ENCODE results near the gene EXOC6B.

EXOC6B gene

DNA sequence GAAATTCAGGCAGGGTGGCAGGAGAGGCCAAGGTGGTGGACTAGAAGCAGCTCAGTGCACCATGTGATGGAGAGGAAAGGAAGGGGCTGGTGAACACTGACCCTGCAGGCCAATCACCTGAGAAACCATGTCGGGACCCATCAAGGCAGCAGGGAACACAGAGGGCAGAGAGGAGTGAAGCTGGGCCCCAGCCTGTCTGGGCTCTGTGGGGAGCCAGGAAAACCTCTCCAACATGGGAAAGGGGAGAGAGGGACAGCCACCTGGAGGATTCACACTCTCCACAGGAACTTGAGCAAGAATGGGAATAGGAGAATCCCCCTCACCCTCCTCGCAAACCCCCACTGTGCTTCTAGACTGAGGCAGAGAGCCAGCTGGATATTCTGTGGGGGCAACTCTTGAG is 592.6 kb downstream of the EXOC6B start:
- DNase-seq (ENCODE audit: low read depth in 2 of 3, low spot score in 2 of 3), result no peak

DNA sequence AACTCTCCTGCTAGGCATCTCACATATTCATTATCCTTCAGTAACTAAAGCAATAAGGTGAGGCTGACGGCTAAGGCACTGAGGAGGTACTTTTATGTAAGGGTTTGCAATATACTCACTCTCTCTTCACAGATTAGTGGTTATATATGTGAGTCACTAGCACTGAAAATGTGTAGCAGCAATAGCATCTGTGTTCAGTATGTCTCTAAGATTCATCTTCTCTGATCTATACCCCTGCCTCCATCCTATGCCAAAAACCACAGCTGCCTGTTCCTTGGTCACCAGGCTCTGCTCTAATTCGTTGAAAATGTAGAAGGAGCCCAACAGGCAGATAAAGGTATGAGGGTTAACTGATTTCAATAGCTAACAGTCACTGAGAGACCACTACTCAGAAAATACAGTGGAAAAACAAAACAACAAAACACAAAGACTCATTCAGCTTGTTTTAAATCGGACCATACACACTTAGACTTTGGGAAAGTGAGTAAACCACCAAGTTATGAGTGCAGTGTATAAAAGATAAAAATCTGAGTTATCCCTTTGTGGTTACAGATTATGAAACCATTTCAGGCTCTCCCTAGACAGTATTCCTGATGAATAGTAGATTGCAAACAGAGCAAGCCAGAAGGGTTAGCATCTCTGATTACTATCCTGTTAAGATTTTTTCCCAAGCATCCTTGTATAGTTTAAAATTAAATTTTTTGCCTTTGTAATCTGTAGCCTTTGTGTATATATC is 602.8 kb downstream of the EXOC6B start:
- no peak for DNase-seq (ENCODE audit: low read depth in 2 of 3, low spot score in 2 of 3)

DNA sequence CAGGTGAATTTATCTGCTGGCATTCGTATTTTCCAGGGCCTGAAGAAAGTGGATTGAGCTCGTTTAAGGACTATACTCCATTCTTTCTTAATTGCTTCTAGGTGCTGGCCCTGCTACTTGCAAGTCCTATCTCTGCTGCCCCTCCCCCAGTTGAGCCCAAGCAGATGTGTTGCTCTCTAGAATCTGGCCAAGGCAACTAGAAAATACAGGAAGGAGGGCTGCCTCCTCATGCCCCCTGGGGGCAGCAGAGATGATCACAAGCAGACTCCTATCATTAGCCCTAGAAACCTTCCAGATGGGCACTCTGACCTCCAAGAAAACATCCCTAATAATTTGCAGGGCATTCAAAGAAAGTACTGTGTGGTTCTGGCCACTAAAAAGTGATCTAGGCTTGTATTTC is 605.7 kb downstream of the EXOC6B start:
- DNase-seq (ENCODE audit: low read depth in 2 of 3, low spot score in 2 of 3), result no peak

DNA sequence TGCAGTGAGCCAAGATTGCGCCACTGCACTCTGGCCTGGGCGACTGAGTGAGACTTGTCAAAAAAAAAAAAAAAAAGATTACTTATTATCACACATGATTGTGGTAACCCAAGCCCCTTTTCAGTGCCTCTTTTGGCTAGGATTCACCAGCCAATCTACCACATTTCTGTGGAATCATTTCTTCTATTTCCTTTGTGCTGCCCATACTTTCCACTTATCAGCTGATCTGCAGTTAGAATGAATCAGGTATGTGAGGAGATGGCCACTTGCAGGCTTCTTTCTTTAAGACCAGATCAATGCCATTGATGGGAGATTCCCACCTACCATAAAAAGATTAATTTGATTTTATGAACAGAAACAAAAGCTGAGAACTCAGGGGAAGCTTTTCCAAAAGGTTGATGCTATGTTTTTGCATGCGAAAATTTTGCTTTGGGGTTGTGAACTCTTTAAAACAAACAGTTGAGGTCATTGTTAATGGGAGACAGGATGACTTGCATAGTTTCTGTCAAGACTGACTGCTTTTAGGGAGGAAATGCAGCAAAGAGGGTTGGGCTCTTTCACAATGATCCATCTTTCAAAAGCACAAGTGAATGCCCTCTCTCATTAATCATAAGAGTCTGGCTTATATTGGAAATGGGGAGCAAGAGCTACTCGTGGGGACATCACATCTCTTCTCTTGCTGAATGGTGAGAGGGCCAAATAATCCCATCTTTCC is 611.2 kb downstream of the EXOC6B start:
- no peak for DNase-seq (ENCODE audit: low read depth in 2 of 3, low spot score in 2 of 3)

DNA sequence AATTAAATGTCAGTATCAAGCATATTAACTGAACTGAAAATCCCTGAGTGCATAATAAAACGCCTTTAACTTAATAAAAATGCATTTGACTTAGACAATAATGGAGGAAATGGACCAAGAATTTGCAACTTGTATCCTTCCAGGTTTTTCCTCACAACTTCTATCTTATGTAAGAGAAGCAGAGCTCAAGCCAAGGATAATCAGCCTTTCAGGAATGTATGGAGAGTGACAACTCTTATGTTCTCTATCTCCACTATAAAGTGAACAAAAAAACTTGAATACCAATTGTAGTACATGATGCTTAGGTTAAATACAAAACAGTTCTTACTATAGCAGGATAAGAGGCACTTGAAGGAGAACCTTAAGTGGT is 613.4 kb downstream of the EXOC6B start:
- DNase-seq (ENCODE audit: low read depth in 2 of 3, low spot score in 2 of 3), result no peak

DNA sequence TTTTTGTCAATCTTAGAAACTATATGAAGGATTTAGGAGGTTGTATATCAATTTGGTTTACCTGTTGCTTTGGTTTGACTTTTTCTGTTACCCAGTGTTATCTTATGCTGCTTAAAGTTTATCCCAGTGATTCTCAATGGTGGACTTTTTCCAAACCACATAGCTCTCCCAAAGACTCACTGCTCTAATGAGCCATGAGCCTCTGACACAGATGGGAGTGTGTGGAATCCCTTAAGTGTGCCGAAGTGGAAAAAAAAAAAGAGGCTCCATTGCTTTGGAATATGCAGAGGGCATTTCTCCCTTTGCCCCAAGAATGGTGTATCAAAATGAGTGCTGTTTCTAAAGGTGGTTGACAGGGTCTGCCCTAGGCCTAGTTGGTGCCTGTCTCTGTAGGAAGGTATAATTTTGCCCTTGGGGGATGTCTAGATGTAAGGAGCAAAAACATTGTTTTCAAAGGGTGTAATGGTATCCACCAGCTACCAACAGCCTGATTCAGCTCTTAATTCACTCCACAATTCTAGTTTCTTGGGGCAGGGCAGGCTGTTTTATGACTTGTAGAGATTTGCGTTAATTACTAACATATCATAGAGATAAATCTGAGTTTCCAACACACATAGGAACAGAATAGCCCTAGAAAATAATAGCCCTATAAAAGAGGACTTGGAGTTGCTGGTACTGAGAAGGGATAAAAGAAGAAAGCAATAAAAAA is 613.9 kb downstream of the EXOC6B start:
- DNase-seq (ENCODE audit: low read depth in 2 of 3, low spot score in 2 of 3), result no peak

DNA sequence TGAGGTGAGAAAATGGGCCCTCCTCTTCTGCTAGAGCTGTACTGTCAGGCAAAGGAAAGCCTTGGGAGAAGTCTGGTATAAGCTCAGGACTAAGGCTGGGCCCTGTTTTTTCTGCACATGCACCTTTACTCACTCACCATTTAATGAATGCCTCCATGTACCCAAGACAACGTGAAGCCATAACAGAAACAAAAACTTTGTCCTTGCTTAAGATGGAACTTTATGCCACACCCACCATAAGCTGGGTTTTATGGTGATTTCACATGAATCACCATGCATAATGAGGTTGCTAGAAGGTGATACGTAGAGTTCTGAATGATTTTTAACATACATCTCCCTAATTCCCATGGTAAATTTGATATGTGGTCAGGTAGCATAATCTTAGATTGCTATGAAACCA is 614.5 kb downstream of the EXOC6B start:
- no peak for DNase-seq (ENCODE audit: low read depth in 2 of 3, low spot score in 2 of 3)

DNA sequence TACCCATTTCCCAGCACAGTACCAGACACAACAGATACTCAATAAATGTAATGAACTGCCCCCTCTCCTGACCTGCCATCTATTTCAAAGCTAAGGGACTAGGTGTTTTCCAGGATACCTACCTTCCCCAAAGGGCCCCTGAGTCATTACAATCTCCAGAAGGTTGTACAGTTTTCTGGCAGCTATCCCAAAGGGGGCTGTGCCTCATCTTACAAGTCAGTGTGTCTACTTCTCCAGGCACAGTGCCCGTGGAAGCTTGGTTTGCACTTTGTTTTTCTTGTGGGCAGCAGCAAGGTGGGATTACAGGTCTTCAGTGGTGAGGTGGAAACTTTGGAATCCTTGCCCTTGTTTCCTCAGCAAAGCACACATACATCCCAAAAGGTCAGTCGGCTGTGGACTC is 615.4 kb downstream of the EXOC6B start:
- no peak for DNase-seq (ENCODE audit: low read depth in 2 of 3, low spot score in 2 of 3)

DNA sequence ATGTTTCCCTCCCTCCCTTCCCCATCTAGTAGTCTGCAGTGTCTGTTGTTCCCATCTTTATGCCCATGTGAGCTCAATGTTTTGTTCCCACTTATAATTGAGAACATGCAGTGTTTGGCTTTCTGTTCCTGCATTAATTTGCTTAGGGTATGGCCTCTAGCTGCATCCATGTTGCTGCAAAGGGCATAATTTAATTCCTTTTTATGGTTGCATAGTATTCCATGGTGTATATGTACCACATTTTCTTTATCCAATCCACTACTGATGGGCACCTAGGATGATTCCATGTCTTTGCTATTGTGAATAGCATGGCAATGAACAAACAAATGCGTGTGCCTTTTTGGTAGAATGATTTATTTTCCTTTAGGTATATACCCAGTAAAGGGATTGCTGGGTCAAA is 617.6 kb downstream of the EXOC6B start:
- DNase-seq (ENCODE audit: low read depth in 2 of 3, low spot score in 2 of 3), result no peak

DNA sequence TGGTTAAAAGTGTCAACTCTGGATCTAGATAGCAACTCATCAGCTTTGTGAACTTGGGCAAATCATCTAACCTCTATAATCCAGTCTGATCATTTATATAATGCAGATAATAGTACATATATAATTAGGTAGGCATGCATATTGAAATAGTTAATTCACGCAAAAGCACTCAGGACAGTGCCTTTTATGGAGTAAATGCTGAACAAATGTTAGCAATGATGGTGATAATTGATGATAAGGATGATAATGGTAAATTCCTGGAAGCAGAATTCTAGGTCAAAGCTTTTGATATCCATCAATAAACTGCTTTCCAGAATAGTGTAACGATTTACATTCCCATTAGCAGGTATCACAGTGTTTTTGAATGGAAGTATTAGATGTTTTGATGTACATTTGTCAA is 618.5 kb downstream of the EXOC6B start:
- no peak for DNase-seq (ENCODE audit: low read depth in 2 of 3, low spot score in 2 of 3)

DNA sequence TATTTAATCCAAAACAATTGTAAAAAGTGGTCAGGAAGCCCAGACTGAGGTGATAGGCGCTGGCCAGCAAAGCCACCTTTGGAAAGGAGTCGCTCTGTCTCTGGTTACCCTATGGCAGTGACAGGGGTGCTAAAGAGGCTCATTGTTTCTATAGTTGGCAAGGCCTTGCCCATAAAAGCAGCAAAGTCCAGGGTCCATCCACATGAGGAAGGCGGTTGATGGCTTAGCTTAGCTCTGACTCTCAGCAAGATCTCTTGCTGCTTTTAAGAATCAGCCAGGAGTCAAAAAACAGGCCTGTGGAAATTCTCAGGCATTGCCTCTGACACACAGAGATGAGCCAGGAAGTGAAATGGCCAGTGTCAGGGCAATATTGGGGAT is 620.3 kb downstream of the EXOC6B start:
- no peak for DNase-seq (ENCODE audit: low read depth in 2 of 3, low spot score in 2 of 3)

DNA sequence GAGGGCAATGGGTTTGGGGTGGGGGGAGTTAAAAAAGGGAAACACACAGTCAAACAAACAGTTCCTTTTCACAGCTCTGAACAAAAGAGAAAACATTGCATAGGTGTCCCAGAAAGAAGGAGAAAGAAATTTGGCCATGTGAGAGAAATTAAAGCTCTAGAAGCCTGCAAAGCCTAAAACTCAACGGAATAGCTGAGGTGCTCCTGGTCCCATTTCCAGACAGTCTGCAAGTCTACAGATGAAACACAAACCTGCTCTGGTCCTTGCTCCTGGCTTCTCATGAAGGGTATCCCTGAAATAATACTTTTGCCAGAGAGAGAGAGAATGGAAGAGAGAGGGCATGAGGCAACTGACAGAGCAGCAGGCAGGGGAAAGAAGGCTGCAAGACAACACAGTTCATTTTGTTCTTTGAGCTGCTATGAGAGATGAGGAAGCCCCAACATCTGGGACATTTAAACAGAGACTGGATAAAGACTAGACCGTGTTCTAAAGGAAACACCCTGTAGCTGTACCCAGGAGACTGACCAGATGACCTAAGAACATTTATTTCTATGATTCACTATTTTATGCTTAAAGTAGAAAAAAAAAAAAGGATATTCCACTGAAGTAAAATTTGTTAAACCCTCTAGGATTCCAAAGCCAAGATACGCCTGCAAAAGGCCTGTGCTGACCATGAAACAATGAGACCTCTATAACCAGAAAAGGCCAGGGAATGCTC is 620.9 kb downstream of the EXOC6B start:
- DNase-seq (ENCODE audit: low read depth in 2 of 3, low spot score in 2 of 3), result no peak

DNA sequence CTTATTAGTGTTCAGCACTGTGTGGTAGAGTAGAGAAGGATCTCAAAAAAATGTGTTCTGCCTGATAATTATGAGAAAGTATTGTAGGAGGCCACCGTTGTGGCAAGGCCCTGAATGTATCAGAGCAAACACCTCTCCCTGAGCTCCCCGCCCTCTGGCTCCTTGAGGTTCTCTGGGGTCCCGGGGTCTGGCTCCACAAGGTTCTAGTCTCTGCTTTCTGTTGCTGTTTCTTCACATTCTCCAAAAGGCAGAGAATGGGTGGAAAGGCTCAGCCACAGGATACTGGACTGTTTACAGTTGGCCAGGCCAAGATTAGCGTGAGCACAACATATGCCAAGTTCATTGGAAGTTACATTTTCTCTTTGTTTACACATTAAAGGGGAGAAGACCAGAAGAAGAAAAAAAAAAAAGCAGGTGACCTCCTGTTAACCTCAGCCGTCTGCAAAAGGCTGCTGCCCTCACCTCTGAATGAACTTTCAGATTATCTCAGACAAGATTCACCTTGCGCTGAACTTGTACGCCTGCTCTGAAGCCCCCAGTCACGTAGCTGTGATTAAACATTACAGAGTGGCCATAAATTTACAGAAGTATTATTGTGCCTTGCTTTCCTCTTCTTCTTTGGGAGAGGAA is 621.6 kb downstream of the EXOC6B start:
- no peak for DNase-seq (ENCODE audit: low read depth in 2 of 3, low spot score in 2 of 3)

DNA sequence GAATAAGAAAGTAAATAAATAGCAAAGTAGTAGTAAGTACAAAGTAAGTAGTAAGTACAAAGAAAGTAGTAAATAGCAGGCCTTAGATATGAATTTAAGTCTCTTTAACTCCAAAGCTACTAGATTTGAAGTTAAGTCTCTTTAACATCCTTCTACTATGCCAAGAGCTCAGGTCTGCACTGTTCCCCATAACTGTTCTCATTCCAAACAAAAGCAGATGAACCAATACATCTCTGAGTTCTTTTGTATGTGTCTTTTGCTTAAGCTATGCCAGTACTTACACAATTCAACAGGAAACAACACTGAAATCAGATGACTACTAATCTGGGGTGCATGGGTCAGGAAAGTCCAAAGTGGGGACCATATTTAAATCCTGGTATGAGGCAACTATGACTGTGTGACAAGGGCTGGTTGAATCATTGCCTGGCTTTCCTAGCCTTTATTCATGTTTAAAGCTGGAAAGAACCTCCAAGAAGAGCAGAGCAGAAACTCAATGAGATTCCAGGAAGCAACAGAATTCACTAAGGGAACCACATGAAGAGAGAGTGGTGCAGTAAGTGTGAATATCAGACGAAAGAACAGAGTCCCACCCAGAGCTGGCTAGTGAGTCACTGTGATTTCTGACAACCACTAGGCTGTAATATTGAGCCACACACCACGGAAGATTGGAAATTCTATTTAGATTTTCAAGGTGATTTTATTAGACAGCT is 627.1 kb downstream of the EXOC6B start:
- DNase-seq (ENCODE audit: low read depth in 2 of 3, low spot score in 2 of 3), result no peak

DNA sequence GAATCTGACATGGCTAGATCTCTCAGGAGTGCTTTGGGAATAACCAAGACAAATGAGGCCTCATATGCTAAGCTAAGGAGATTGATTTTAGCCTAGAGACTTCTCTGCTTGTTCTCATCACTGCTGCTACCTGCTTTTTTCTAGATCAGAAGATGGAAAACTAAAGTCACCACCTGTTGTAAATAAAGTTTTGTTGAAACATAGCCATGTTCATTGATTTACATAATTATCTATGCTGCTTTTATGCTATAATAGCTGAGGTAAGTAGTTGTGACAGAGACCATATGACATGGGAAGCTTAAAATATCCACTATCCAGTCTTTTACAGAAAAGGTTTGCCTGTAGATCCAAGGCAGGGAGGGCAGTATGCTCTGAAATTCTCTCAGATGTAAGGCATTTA is 632.1 kb downstream of the EXOC6B start:
- no peak for DNase-seq (ENCODE audit: low read depth in 2 of 3, low spot score in 2 of 3)

DNA sequence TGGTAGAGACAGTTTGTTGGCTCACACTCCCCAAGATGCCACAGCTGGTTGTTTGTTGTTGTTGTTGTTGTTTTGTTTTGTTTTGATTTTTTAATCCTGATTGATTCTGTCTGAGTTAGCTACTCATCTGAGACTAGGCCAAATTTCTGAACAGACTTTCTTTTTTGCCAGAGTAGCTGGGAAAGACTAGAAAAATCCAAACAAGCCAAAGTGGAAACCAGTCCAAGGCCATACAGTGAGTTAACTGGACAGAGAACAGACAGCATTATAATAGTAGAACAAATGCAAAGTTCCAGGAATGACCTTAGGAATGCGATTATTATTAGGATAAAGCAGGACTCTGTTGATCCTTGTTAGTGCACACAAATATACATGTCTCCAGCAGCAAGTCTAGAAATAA is 634.4 kb downstream of the EXOC6B start:
- no peak for DNase-seq (ENCODE audit: low read depth in 2 of 3, low spot score in 2 of 3)

DNA sequence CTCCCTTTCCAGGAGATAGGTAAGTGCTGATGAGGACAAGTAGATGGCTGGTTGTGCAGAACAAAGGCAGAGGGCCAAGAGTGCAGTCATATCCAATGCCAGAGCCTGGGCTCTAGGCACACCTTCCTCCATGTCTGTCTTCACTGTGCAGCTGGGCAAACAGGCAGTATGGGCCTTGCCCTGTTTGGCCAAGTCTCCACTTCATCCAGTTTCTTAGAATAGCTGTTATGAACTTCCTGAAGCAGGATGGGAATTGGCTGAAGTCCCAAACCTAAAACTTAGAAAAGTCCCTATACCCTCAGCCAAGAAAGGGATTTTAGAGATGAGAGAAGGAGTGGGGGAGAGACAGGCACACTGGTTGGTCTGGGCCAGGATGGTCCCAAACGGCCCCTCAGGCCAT is 640.6 kb downstream of the EXOC6B start:
- DNase-seq (ENCODE audit: low read depth in 2 of 3, low spot score in 2 of 3), result no peak

DNA sequence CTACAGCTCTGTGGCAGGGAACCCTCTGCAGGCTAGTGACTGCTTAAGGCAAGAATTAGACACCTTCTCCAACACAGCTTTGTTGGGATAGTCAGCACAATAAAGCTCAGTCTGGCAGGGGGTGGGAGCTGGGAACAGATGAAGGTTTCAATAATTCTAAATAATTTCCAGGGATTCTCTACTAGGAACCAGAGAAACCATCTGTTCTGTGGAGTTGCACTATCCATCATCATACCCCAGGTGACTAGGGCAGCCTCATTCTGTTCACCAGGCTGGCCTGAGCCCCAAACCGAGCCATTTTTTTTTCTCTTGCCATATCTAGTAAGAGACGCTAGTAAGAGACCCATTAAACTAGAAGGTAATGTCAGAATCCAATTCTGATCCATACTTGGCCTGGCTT is 642.4 kb downstream of the EXOC6B start:
- no peak for DNase-seq (ENCODE audit: low read depth in 2 of 3, low spot score in 2 of 3)

DNA sequence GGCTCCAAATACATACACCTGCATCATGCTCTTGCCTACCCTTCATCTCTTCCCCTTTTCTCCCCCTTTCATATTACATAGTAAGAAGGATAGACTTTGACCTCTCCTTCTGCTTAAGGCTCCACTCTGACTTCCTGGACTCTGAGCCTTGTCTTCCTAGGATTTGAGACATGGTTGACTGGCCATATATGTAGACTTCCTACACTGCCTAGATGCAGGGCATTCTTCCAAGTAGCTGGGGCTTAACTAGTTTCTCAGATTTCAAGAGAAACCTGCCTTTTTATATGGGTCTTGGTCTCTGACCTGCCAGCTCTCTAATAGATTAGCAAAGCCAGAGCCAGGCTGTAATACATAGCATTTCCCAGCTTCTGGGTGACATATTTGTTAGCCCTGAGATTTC is 642.8 kb downstream of the EXOC6B start:
- no peak for DNase-seq (ENCODE audit: low read depth in 2 of 3, low spot score in 2 of 3)

DNA sequence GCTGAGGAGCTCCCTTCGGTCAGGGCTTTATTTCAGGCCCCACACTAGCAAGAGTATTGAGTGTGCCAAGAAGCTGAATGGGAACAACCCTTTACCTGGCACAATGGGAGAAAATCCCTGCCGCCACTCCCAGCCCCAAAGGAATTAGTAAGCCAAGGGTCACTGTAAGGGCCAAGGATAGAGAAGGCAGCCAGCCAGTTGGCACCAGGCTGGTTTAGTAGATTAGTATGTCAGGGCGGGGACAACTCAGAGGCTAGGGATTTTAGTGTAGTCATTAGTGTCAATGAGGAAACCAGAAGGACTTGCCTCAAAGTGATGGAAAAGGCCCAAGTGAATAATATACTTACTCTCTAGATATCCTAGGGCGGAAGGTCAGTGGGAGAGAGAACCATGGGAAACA is 643.3 kb downstream of the EXOC6B start:
- no peak for DNase-seq (ENCODE audit: low read depth in 2 of 3, low spot score in 2 of 3)

DNA sequence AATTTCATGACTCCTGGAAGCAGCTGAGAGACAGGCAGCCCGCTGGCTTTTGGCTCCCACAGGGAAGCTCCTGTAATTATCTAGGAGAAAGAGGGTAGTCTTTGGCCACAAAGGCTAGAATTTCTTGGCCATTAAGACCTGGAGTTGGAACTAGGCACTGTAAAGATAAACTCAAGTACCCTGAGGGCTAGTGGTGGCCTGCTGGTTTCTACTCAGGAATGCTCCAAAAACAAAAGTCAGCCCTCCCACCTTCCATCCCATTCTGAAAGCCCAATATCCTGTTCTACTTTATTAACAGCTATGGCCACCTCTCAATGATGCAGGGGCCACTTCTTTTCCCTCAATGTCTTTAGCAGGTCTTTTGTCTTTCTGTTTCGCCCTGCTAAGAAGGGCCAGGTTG is 644.2 kb downstream of the EXOC6B start:
- no peak for DNase-seq (ENCODE audit: low read depth in 2 of 3, low spot score in 2 of 3)
